Stomach (tissue), 9 donors: ENCODE data around the gene MS4A15. TPM values are rescaled to one million over a fixed set of nuclear protein-coding genes. Genes with fewer than 3 reads are reported as not detected.

ENCODE experiments used
- DNase-seq, 2 donors: peaks; one replicate each; pipeline versions ENCODE4 v3.0.0 to v3.0.0-alpha.2; 2013 to 2019
- H3K27ac ChIP-seq, 5 donors: fragments of 200-600 bp in 4 of 5; sonication (generic) in 4 of 5; one replicate each; pipeline ENCODE4 v1.5.1; 2013 to 2019; ENCODE audit warnings: mild to moderate bottlenecking in 1 of 5, moderate library complexity in 1 of 5
- H3K27me3 ChIP-seq, 3 donors: fragments of 200-600 bp; sonication (generic); one replicate each; pipeline ENCODE4 v1.5.1; 2017 to 2019; ENCODE audit warnings: mixed run types in 1 of 3
- H3K36me3 ChIP-seq, 4 donors: fragments of 200-600 bp; sonication (generic); 1 replicate in 3 of 4; 2 replicates in 1 of 4; pipeline ENCODE4 v1.5.1; 2016 to 2019
- H3K4me1 ChIP-seq, 4 donors: fragments of 200-600 bp; sonication (generic); one replicate each; pipeline ENCODE4 v1.5.1; 2016 to 2019
- H3K4me3 ChIP-seq, 4 donors: fragments of 200-600 bp; sonication (generic) in 3 of 4; one replicate each; pipeline ENCODE4 v1.5.1; 2016 to 2019; ENCODE audit warnings: mild to moderate bottlenecking in 1 of 4
- H3K9me3 ChIP-seq, 4 donors: fragments of 200-600 bp; sonication (generic); one replicate each; pipeline ENCODE4 v1.5.1; 2016 to 2019
- CTCF ChIP-seq, 7 experiments: fragments of 450-650 bp in 4 of 7; fragments of 200-600 bp in 3 of 7; sonication (generic) in 3 of 7; IDR thresholded peaks; one replicate each; pipeline ENCODE4 v1.5.1; 2016 to 2019; ENCODE audit warnings: antibody characterized with exemption in 7 of 7, control low read depth in 2 of 7, mild to moderate bottlenecking in 1 of 7
- EP300 ChIP-seq: sonication (generic); formaldehyde crosslinking; IDR thresholded peaks from one replicate; pipeline ENCODE4 v1.6.1; 2017; ENCODE audit warnings: antibody characterized with exemption
- POLR2A ChIP-seq, 4 donors: fragments of 450-650 bp; IDR thresholded peaks; one replicate each; pipeline ENCODE4 v1.6.1; 2016; ENCODE audit warnings: antibody characterized with exemption in 4 of 4, control low read depth in 2 of 4, mild to moderate bottlenecking in 1 of 4, moderate library complexity in 1 of 4
- POLR2AphosphoS5 ChIP-seq, 3 donors: sonication (generic); formaldehyde crosslinking; IDR thresholded peaks; one replicate each; pipeline ENCODE4 v1.6.1; 2016; ENCODE audit warnings: antibody characterized with exemption in 3 of 3
- WGBS, 5 donors: extraction: QIAGEN DNeasy Blood & Tissue Kit in 3 of 5; methylation state at CpG; one replicate each; pipeline versions ENCODE4 v1.1.5 to v1.1.7; 2013 to 2018; 5-methylcytosine and 5-hydroxymethylcytosine counted together
- intact Hi-C: fragments of 100-400 bp; cut with DNase I; formaldehyde crosslinking; loops from one replicate; pipeline ENCODE4 v1.15.1; 2023; ENCODE audit warnings: low total_unique reads
- polyA plus RNA-seq, 3 donors: library from polyadenylated mRNA; stranded (reverse); fragments of 200-250 nt; gene quantifications; one replicate each; pipeline ENCODE4 v1.2.3, GENCODE V29; 2013
- total RNA-seq, 5 donors: library from RNA; depleted of rRNA; stranded (reverse); fragments of >200 nt; gene quantifications; one replicate each; pipeline versions ENCODE4 v1.1.0 to v1.2.3, GENCODE V29; 2014 to 2016
- donor health status: healthy with polysubstance abuse.
- donor health status: Bipolar disorder and iron deficiency.
- donor health status: healthy.

The MS4A15 gene
- total and polyA plus RNA-seq, 8 donors, result not detected

DNA sequence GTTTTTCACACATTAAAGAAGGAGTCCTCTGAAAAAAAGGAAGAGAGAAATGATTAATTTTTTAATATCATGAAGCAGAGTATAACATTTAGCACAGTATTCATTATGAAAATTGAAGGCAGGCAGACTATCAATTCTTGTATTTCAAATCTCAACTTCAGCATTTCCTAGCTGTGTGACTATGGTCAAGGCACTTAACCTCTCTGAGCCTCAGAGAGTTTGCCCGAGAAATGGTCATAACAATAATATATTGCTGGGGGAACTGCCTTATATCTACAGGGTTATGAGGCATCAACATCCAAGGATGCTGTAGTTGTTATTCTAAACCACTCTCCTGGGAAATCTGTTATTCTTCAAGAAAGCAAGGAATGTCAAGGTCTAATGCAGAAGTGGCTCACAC lies 31.1 kb upstream of the MS4A15 start:
- H3K27me3 ChIP-seq, result no peaks in the 10 kb centered on the region
- no peak for DNase-seq
- WGBS, 5 donors, result 75 to 97% (median 94%) methylated on average over 1 of the region's 1 CpG
- TF ChIP-seq CTCF (IDR thresholded peaks at IDR 0.05) (no peak), POLR2A (IDR thresholded peaks at IDR 0.05) (no peak), POLR2AphosphoS5 (IDR thresholded peaks at IDR 0.05) (no peak), EP300 (no peak)
- intact Hi-C loops, result no loop called here
- no peaks in the 10 kb centered on the region for H3K36me3 ChIP-seq
- H3K4me3 ChIP-seq, result no peak overlapping the region
- no peaks in the 10 kb centered on the region for H3K9me3 ChIP-seq
- no peak overlapping the region for H3K27ac ChIP-seq
- H3K4me1 ChIP-seq, result no peaks in the 10 kb centered on the region

DNA sequence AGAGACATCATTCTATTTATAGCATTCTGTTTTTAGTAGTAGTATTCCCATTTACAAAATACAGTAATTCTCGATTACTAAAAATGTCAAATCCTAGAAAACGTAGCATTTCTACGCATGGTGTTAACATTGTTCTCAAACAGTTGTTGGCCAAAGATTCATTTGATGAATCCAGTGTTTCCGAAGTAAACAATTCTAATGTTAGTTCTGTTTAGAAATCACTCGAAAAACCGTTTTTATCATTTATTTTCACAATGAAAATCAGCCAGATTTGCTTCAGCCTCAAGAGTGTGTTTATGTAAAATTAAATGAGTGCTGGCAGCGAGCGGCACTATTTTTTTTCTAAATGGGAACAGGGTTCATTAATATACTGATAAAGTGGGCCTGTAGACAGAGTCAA lies 25.1 kb upstream of the MS4A15 start:
- H3K27ac ChIP-seq, result no peak overlapping the region
- peaks cover 0 to 6% (median 2%) of the 10 kb centered on the region in 4 donors for H3K4me1 ChIP-seq
- DNase-seq, result no peak
- H3K36me3 ChIP-seq, result no peaks in the 10 kb centered on the region
- 55 to 74% (median 64%) methylated on average over 8 of the region's 8 CpGs for WGBS, 5 donors
- intact Hi-C loops, result no loop called here
- no peak for TF ChIP-seq EP300
- H3K4me3 ChIP-seq, result no peak overlapping the region
- H3K9me3 ChIP-seq, result no peaks in the 10 kb centered on the region
- H3K27me3 ChIP-seq, result no peaks in the 10 kb centered on the region

DNA sequence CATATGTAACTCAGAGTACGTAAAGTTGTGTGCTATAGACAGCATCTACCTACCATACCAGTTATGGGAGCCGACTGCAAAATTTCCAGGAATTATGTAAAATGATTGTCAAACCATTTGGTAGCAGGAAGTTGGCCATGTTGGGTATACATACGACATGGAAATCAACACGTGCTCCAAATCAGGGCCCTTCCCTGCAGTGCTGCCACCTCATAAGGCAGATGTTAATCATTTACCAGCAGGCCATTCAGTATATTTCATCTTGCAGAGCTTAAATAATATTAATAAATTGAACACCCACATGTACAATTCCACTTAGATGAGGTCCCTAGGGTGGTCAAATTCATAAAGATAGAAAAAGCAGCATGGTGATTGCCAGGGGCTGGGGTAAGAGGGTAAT lies 22.4 kb upstream of the MS4A15 start:
- TF ChIP-seq CTCF (IDR thresholded peaks at IDR 0.05), result no peak
- TF ChIP-seq POLR2AphosphoS5 (IDR thresholded peaks at IDR 0.05), result no peak
- no peak for TF ChIP-seq POLR2A (IDR thresholded peaks at IDR 0.05)
- no peak for TF ChIP-seq EP300
- intact Hi-C loops, result no loop called here
- no peak overlapping the region for H3K4me3 ChIP-seq
- no peaks in the 10 kb centered on the region for H3K27me3 ChIP-seq
- H3K4me1 ChIP-seq, result peaks cover 0 to 6% (median 2%) of the 10 kb centered on the region in 4 donors
- WGBS, 5 donors, result 63 to 74% (median 66%) methylated on average over 4 of the region's 4 CpGs
- H3K36me3 ChIP-seq, result no peaks in the 10 kb centered on the region
- DNase-seq, result peak in 1 of 2 donors; percentile 46
- no peaks in the 10 kb centered on the region for H3K9me3 ChIP-seq
- H3K27ac ChIP-seq, result no peak overlapping the region

DNA sequence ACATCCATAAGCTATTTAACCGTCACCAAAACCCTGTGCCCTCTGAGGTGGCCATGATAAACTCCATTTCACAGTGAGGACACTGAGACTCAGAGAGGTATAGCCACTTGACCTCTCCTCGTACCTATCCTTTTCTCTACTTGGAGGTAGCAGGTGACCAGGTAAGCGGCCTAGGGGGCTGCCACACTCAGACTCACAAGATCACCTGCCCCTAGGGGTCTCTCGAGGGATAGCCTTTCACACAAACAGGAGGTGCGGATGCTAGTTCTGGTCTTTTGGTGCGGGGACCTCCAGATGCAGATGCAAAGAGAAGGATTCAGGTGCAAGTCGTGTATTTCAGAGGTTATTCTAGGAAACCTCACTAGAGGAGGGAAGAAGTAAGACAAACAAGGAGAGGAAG lies 17.6 kb upstream of the MS4A15 start:
- Histone ChIP-seq H3K36me3 (no peaks in the 10 kb centered on the region), H3K27ac (no peak overlapping the region), H3K27me3 (no peaks in the 10 kb centered on the region), H3K4me1 (no peaks in the 10 kb centered on the region), H3K9me3 (peaks cover 0 to 7% (median 0%) of the 10 kb centered on the region in 4 donors), H3K4me3 (no peak overlapping the region)
- intact Hi-C loops, result no loop called here
- 70 to 77% (median 73%) methylated on average over 7 of the region's 7 CpGs for WGBS, 5 donors
- no peak for DNase-seq
- no peak for TF ChIP-seq POLR2A (IDR thresholded peaks at IDR 0.05)
- TF ChIP-seq EP300, result no peak

- Histone ChIP-seq H3K4me3 (no peak overlapping the region), H3K36me3 (no peaks in the 10 kb centered on the region), H3K27ac (no peak overlapping the region), H3K27me3 (no peaks in the 10 kb centered on the region), H3K9me3 (peaks cover 0 to 7% (median 0%) of the 10 kb centered on the region in 4 donors), H3K4me1 (no peaks in the 10 kb centered on the region)
- intact Hi-C loops, result no loop called here
- DNase-seq, result no peak
- no peak for TF ChIP-seq EP300
- no peak for TF ChIP-seq POLR2AphosphoS5 (IDR thresholded peaks at IDR 0.05)
- TF ChIP-seq CTCF (IDR thresholded peaks at IDR 0.05), result no peak
- no peak for TF ChIP-seq POLR2A (IDR thresholded peaks at IDR 0.05)
Observed at GRCh38 chr11:60740573-60740972, 16.1 kb upstream of the MS4A15 start.
